ENCODE data around the gene LHFPL6. TPM values are rescaled to one million over a fixed set of nuclear protein-coding genes. Genes with fewer than 3 reads are reported as not detected.

LHFPL6 gene
- total and polyA plus RNA-seq, 8 donors: 50.5 to 113 (median 80.2) TPM

DNA sequence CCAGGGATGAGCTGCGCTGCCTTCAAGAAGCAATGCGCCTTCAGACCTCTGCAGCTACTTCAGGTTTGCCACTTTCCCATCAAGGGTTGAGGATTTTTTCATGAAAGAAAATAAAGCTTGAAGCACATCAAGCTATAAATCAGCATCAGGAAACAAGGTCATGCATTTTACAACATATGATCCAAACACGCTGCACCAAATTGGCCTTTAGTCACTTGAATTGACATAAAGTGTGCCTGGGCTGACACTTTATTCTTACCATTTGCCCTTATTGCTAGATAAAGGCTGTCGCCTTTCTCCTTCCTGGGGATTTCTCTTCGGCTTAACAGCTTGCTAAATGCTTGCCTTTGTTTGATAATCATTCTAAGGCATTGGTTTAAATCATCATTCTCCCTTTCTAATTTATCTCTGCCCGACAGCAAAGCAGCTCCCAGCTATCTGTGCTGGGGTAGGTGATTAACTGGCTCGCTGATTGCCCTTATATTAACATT lies 87.7 kb downstream of the LHFPL6 start:
- intact Hi-C loops (cut with DNase I): no loop called here
- no peak for ATAC-seq
- Histone ChIP-seq H3K9me3 (no peaks in the 10 kb centered on the region), H3K36me3 (no peaks in the 10 kb centered on the region), H3K4me3 (no peak overlapping the region), H3K27me3 (no peaks in the 10 kb centered on the region), H3K27ac (no peak overlapping the region), H3K4me1 (no peaks in the 10 kb centered on the region)
- no peak for TF ChIP-seq CTCF (IDR thresholded peaks at IDR 0.05)
- DNase-seq: no peak

- H3K4me3 ChIP-seq: no peak overlapping the region
- no peaks in the 10 kb centered on the region for H3K36me3 ChIP-seq
- H3K27me3 ChIP-seq: no peaks in the 10 kb centered on the region
- no peak for DNase-seq
- H3K9me3 ChIP-seq: no peaks in the 10 kb centered on the region
- H3K27ac ChIP-seq: no peak overlapping the region
- H3K4me1 ChIP-seq: no peaks in the 10 kb centered on the region
- ATAC-seq: no peak
- TF ChIP-seq CTCF (IDR thresholded peaks at IDR 0.05): no peak
- intact Hi-C loops (cut with DNase I): no loop called here
These were observed 90.3 kb downstream of the LHFPL6 start for GRCh38 chr13:39512687-39513086.

DNA sequence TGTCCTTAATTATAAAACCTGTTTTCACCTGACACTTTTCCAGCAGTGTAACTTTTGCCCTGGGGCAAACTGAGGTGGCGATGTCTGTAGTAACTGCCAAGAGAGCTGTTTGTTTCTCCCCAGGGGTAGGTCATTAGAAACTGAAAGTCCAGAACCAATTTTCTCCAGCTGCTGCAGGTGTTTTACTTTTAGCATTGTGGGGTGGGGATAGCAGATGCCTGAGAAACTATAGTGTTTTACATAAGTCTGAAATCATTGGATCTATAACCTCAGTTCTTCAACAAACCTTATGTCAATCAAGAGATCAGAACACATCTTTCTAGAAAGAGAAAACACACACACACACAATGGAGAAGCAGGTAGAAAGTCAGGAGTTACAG lies 92.7 kb downstream of the LHFPL6 start:
- no peak for TF ChIP-seq CTCF (IDR thresholded peaks at IDR 0.05)
- ATAC-seq (no peak), DNase-seq (no peak)
- Histone ChIP-seq H3K36me3 (no peaks in the 10 kb centered on the region), H3K4me1 (no peaks in the 10 kb centered on the region), H3K27ac (no peak overlapping the region), H3K27me3 (no peaks in the 10 kb centered on the region), H3K4me3 (no peak overlapping the region), H3K9me3 (no peaks in the 10 kb centered on the region)
- intact Hi-C loops (cut with DNase I): no loop called here

GRCh38 chr13:39509616-39510315 lies 93.2 kb downstream of the LHFPL6 start:
- no peaks in the 10 kb centered on the region for H3K4me1 ChIP-seq
- H3K9me3 ChIP-seq: no peaks in the 10 kb centered on the region
- TF ChIP-seq CTCF (IDR thresholded peaks at IDR 0.05): no peak
- ATAC-seq: no peak
- no peaks in the 10 kb centered on the region for H3K27me3 ChIP-seq
- no peak overlapping the region for H3K27ac ChIP-seq
- no peaks in the 10 kb centered on the region for H3K36me3 ChIP-seq
- intact Hi-C loops (cut with DNase I): no loop called here
- DNase-seq: no peak
- H3K4me3 ChIP-seq: no peak overlapping the region

- no peak for ATAC-seq
- TF ChIP-seq CTCF (IDR thresholded peaks at IDR 0.05): no peak
- no peak for DNase-seq
- Histone ChIP-seq H3K27me3 (no peaks in the 10 kb centered on the region), H3K9me3 (no peaks in the 10 kb centered on the region), H3K36me3 (no peaks in the 10 kb centered on the region), H3K4me1 (no peaks in the 10 kb centered on the region), H3K4me3 (no peak overlapping the region), H3K27ac (no peak overlapping the region)
- intact Hi-C loops (cut with DNase I): no loop called here
These were observed 96.2 kb downstream of the LHFPL6 start for GRCh38 chr13:39506559-39507390.
